ENCODE results near the gene CRLF1. TPM values are rescaled to one million over a fixed set of nuclear protein-coding genes. Genes with fewer than 3 reads are reported as not detected.

Gene CRLF1
- total and polyA plus RNA-seq, 10 of the 15 experiments (the other 5 are each of a cell fraction or from before 2014, with no cell fraction given) = 0.10 to 1.2 (median 0.49) TPM; not detected in 4

DNA sequence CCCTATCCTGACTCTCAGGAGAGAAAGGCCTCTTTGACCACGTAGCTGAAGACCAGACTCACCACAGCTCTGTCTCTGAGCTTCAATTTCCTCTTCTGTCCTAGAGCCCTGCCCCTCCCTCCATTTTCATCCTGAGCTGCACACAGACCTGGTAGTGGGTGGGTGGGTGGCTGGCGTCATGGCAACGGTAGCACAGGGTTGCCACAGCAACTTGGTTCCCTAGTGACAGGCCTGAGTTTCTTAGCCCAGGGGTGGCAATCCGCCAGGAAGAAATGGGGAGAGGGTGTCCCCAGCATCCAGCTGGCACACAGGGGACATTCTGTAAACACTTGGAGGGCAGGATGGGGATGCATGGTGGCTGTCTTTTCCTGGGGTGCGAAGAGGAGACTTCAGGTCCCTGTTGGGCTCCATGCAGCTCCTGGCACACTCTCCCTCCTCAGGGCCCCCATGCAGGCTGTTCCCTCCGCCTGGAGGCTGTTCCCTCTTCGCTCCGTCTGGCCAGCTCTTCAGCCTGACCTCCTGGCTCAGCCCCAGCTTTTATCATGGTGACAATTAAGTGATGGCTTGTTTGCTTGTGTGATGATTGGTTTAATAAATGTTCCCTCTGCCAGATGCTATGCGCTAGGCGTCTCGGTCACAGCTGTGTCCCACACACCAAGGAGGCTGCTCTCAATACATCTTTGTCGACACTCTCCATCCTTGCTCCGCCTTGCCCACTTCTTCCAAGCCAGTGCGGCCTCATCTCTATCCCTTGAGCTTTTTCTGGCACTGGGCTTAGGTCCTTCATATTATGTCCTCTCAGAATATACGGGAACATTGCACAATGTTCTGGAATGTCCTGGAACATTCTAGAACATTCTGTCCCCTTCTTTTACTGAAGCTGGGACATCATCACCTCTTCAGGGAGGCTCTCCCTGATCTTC lies 22.8 kb upstream of the CRLF1 start:
- no peak overlapping the region for H2AFZ ChIP-seq (ENCODE audit: control insufficient read depth, low read depth, low read length)
- no peak overlapping the region for H3K9ac ChIP-seq (ENCODE audit: control insufficient read depth, insufficient read depth, low read length)
- FAIRE-seq (no peak), ATAC-seq (no peak), DNase-seq (ENCODE audit: low read depth, low spot score) (no peak)
- peak; percentile 43; the same call in 1 of the 2 replicates for TF ChIP-seq BMI1 (IDR thresholded peaks at IDR 0.05; ENCODE audit: borderline replicate concordance)
- peak in 1 of 2 experiments; percentile 54; a peak in 1 of 4 replicates for TF ChIP-seq EP300 (IDR thresholded peaks at IDR 0.05; ENCODE audit: borderline replicate concordance in 1 of 2, control insufficient read depth in 1 of 2, low read depth in 2 of 2, low read length in 2 of 2)
- no peak for TF ChIP-seq CREB1 (IDR thresholded peaks at IDR 0.05; ENCODE audit: low read depth)
- TF ChIP-seq, protein P1, sequence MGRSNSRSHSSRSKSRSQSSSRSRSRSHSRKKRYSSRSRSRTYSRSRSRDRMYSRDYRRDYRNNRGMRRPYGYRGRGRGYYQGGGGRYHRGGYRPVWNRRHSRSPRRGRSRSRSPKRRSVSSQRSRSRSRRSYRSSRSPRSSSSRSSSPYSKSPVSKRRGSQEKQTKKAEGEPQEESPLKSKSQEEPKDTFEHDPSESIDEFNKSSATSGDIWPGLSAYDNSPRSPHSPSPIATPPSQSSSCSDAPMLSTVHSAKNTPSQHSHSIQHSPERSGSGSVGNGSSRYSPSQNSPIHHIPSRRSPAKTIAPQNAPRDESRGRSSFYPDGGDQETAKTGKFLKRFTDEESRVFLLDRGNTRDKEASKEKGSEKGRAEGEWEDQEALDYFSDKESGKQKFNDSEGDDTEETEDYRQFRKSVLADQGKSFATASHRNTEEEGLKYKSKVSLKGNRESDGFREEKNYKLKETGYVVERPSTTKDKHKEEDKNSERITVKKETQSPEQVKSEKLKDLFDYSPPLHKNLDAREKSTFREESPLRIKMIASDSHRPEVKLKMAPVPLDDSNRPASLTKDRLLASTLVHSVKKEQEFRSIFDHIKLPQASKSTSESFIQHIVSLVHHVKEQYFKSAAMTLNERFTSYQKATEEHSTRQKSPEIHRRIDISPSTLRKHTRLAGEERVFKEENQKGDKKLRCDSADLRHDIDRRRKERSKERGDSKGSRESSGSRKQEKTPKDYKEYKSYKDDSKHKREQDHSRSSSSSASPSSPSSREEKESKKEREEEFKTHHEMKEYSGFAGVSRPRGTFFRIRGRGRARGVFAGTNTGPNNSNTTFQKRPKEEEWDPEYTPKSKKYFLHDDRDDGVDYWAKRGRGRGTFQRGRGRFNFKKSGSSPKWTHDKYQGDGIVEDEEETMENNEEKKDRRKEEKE (IDR thresholded peaks at IDR 0.05) = no peak
- TF ChIP-seq, protein P2, sequence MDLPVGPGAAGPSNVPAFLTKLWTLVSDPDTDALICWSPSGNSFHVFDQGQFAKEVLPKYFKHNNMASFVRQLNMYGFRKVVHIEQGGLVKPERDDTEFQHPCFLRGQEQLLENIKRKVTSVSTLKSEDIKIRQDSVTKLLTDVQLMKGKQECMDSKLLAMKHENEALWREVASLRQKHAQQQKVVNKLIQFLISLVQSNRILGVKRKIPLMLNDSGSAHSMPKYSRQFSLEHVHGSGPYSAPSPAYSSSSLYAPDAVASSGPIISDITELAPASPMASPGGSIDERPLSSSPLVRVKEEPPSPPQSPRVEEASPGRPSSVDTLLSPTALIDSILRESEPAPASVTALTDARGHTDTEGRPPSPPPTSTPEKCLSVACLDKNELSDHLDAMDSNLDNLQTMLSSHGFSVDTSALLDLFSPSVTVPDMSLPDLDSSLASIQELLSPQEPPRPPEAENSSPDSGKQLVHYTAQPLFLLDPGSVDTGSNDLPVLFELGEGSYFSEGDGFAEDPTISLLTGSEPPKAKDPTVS (IDR thresholded peaks at IDR 0.05; ENCODE audit: low read depth, low read length) = peak; percentile 98
- TF ChIP-seq NBN (IDR thresholded peaks at IDR 0.05) = no peak
- no peak for TF ChIP-seq CREM (IDR thresholded peaks at IDR 0.05; ENCODE audit: low read depth)
- TF ChIP-seq FOXM1 (IDR thresholded peaks at IDR 0.05; ENCODE audit: low read depth, low read length) = no peak
- POLR2A ChIA-PET = interaction anchor here (0.6 to 1.1 kb wide), 2 partner anchors 9 to 73 kb away, joined by 3 read pairs; no protein-coding TSS in a partner anchor
- no peak overlapping the region for H3K4me2 ChIP-seq (ENCODE audit: control insufficient read depth, insufficient read depth)
- intact Hi-C loops (cut with micrococcal nuclease; ENCODE audit: unreplicated experiment) (no loop called here), in situ Hi-C loops (cut with MboI) (no loop called here)
- no peak overlapping the region for H3K4me3 ChIP-seq
- H3K4me1 ChIP-seq (ENCODE audit: control insufficient read depth, insufficient read depth, low read length) = no peaks in the 10 kb centered on the region
- H4K20me1 ChIP-seq (ENCODE audit: control insufficient read depth, insufficient read depth) = no peaks in the 10 kb centered on the region
- no peaks in the 10 kb centered on the region for H3K79me2 ChIP-seq (ENCODE audit: control insufficient read depth, insufficient read depth, low read length)
- H3K9me3 ChIP-seq (replicated peaks; ENCODE audit: control insufficient read depth, insufficient read depth, low read length) = no peaks in the 10 kb centered on the region
- CTCF ChIA-PET = interaction anchor here (0.6 kb wide), 1 partner anchor 53 kb away, joined by 3 read pairs; no protein-coding TSS in a partner anchor
- H3K27me3 ChIP-seq (replicated peaks in 1 of 2; ENCODE audit: control insufficient read depth in 2 of 2, insufficient read depth in 2 of 2, low read length in 1 of 2) = no peaks in the 10 kb centered on the region; a peak in 1 of 4 replicates
- no peak overlapping the region for H3K27ac ChIP-seq (ENCODE audit: control insufficient read depth, insufficient read depth)
- no peaks in the 10 kb centered on the region for H3K36me3 ChIP-seq (ENCODE audit: control insufficient read depth in 2 of 2, insufficient read depth in 2 of 2, low read length in 1 of 2)
- SMC1A ChIA-PET (ENCODE audit: uncharacterized antibody, unreplicated experiment) = no interaction called here
- no TSS peak for BruUV-seq (replicated peaks)
- RAD21 ChIA-PET (ENCODE audit: unreplicated experiment) = no interaction called here
- 53% methylated on average over 15 of the region's 15 CpGs for WGBS (ENCODE audit: insufficient coverage, insufficient replicate concordance, low lambda C conversion rate, missing lambda C conversion rate)
